Measurements from ENCODE around the gene PON3. TPM values are rescaled to one million over a fixed set of nuclear protein-coding genes. Genes with fewer than 3 reads are reported as not detected.

PON3 gene
- total and polyA plus RNA-seq, 2 experiments from 2014 or later, result 0.45 TPM; not detected in 1

DNA sequence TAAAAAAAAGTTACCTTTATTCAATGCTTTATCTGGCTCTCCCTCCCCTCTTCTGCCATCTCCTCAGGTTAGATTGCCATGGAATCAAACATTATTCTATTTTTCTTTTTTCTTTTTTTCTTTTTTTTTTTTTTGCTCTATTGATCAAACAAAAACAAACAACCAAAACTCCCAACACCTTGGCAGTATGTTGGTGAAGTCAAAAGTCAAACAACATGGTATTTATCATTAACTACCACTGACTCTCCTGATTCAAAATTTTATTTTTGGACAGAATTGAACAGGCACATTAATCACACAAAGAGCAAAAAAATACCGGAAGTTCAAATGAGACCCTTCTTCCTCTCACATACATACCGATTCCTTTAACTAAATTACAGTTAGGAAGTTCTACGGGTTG lies 78.2 kb downstream of the PON3 start:
- Histone ChIP-seq H3K9me3 (ENCODE audit: low read depth) (no peaks in the 10 kb centered on the region), H4K20me1 (ENCODE audit: insufficient read depth, poor library complexity, severe bottlenecking) (no peaks in the 10 kb centered on the region), H3K27me3 (no peaks in the 10 kb centered on the region), H3K79me2 (no peaks in the 10 kb centered on the region), H3K36me3 (replicated peaks; ENCODE audit: insufficient read depth, low read depth) (no peaks in the 10 kb centered on the region), H2AFZ (no peak overlapping the region), H3K4me1 (ENCODE audit: insufficient read depth) (peaks cover 5% of the 10 kb centered on the region), H3K4me3 (no peak overlapping the region), H3K27ac (no peak overlapping the region), H3K4me2 (no peak overlapping the region), H3K9me2 (replicated peaks; ENCODE audit: insufficient read depth) (no peaks in the 10 kb centered on the region)
- TF ChIP-seq EZH2phosphoT487 (IDR thresholded peaks at IDR 0.05; ENCODE audit: low read depth, severe bottlenecking, unreplicated experiment), result no peak
- TF ChIP-seq, protein P1, sequence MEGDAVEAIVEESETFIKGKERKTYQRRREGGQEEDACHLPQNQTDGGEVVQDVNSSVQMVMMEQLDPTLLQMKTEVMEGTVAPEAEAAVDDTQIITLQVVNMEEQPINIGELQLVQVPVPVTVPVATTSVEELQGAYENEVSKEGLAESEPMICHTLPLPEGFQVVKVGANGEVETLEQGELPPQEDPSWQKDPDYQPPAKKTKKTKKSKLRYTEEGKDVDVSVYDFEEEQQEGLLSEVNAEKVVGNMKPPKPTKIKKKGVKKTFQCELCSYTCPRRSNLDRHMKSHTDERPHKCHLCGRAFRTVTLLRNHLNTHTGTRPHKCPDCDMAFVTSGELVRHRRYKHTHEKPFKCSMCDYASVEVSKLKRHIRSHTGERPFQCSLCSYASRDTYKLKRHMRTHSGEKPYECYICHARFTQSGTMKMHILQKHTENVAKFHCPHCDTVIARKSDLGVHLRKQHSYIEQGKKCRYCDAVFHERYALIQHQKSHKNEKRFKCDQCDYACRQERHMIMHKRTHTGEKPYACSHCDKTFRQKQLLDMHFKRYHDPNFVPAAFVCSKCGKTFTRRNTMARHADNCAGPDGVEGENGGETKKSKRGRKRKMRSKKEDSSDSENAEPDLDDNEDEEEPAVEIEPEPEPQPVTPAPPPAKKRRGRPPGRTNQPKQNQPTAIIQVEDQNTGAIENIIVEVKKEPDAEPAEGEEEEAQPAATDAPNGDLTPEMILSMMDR (IDR thresholded peaks at IDR 0.05; ENCODE audit: poor library complexity), result no peak
- no peak for TF ChIP-seq EZH2 (IDR thresholded peaks at IDR 0.05; ENCODE audit: borderline replicate concordance)
- no peak for DNase-seq (ENCODE audit: low spot score)
- 95% methylated on average over 3 of the region's 3 CpGs for WGBS (ENCODE audit: low lambda C conversion rate, missing lambda C conversion rate)

DNA sequence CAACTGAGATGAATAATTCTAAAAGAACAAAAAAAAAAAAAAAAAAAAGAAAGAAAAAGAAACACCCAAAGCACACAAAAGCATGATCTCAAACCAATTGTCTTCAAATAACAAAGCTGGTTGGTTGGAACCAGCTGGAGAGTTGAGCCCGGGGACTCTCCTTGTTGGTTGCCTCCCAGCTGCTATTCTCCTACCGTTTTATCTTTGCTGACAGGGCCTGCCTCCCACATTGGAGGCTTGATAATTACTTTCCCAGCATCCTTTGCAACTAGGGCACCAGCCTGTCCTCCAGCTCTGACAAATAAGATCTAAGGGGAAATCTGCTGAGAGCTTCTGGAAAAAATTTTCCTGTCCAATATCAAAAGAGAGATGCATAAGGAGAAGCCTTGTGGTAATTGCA lies 78.6 kb downstream of the PON3 start:
- Histone ChIP-seq H3K4me1 (ENCODE audit: insufficient read depth) (peaks cover 5% of the 10 kb centered on the region), H3K27ac (no peak overlapping the region), H2AFZ (no peak overlapping the region), H3K36me3 (replicated peaks; ENCODE audit: insufficient read depth, low read depth) (no peaks in the 10 kb centered on the region), H3K79me2 (no peaks in the 10 kb centered on the region), H3K9me3 (ENCODE audit: low read depth) (no peaks in the 10 kb centered on the region), H3K4me2 (no peak overlapping the region), H4K20me1 (ENCODE audit: insufficient read depth, poor library complexity, severe bottlenecking) (no peaks in the 10 kb centered on the region), H3K4me3 (no peak overlapping the region), H3K27me3 (no peaks in the 10 kb centered on the region), H3K9me2 (replicated peaks; ENCODE audit: insufficient read depth) (no peaks in the 10 kb centered on the region)
- no peak for TF ChIP-seq EZH2 (IDR thresholded peaks at IDR 0.05; ENCODE audit: borderline replicate concordance)
- no peak for TF ChIP-seq EZH2phosphoT487 (IDR thresholded peaks at IDR 0.05; ENCODE audit: low read depth, severe bottlenecking, unreplicated experiment)
- TF ChIP-seq, protein P1 (IDR thresholded peaks at IDR 0.05; ENCODE audit: poor library complexity), result no peak
- no peak for DNase-seq (ENCODE audit: low spot score)
- WGBS (ENCODE audit: low lambda C conversion rate, missing lambda C conversion rate), result 67% methylated on average over 2 of the region's 2 CpGs

DNA sequence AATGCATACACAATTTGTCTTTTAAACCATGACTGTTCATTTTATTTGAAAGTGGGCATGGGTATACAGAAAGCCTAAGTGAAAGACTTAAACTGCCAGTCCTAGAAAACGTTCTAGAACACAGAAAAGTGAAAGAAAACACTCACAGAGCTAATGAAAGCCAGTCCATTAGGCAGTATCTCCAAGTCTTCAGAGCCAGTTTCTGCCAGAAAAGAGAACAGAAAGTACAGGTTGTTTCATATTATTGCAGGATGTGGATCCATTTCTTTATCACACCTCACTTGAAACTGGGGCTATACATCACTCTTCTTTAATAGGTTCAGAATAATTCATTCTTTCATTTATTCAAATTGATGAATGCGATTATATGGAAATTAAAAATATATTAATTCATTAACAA lies 79.6 kb downstream of the PON3 start:
- no peak overlapping the region for H3K4me3 ChIP-seq
- H3K9me2 ChIP-seq (replicated peaks; ENCODE audit: insufficient read depth), result no peaks in the 10 kb centered on the region
- H3K36me3 ChIP-seq (replicated peaks; ENCODE audit: insufficient read depth, low read depth), result no peaks in the 10 kb centered on the region
- no peaks in the 10 kb centered on the region for H3K9me3 ChIP-seq (ENCODE audit: low read depth)
- WGBS (ENCODE audit: low lambda C conversion rate, missing lambda C conversion rate), result 85% methylated on average over 2 of the region's 2 CpGs
- no peak for DNase-seq (ENCODE audit: low spot score)
- H3K79me2 ChIP-seq, result no peaks in the 10 kb centered on the region
- no peak overlapping the region for H3K4me2 ChIP-seq
- no peak overlapping the region for H2AFZ ChIP-seq
- no peaks in the 10 kb centered on the region for H4K20me1 ChIP-seq (ENCODE audit: insufficient read depth, poor library complexity, severe bottlenecking)
- no peak overlapping the region for H3K27ac ChIP-seq
- H3K27me3 ChIP-seq, result no peaks in the 10 kb centered on the region
- TF ChIP-seq, protein P1 (IDR thresholded peaks at IDR 0.05; ENCODE audit: poor library complexity), result no peak
- TF ChIP-seq EZH2phosphoT487 (IDR thresholded peaks at IDR 0.05; ENCODE audit: low read depth, severe bottlenecking, unreplicated experiment) (no peak), EZH2 (IDR thresholded peaks at IDR 0.05; ENCODE audit: borderline replicate concordance) (no peak)
- peaks cover 5% of the 10 kb centered on the region for H3K4me1 ChIP-seq (ENCODE audit: insufficient read depth)

DNA sequence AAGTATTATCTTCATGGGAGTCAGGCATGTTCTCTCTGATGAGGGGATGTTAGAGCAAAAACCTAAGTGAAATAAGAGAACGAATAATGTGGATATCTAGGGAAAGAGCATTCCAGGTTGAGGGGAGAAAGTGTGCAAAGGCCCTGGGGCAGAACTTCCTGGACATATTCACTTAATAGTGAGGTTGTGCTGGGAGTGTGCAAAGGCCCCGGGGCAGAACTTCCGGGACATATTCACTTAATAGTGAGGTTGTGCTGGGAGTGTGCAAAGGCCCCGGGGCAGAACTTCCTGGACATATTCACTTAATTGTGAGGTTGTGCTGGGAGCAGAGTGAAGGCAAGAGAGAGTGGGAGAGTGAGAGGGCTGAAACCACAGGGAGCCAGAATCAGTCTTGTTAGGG lies 83.6 kb downstream of the PON3 start:
- 96% methylated on average over 4 of the region's 4 CpGs for WGBS (ENCODE audit: low lambda C conversion rate, missing lambda C conversion rate)
- H2AFZ ChIP-seq, result no peak overlapping the region

More for the DNA sequence above, 83.6 kb downstream of the PON3 start:
- H3K79me2 ChIP-seq, result no peaks in the 10 kb centered on the region
- H3K27me3 ChIP-seq, result no peaks in the 10 kb centered on the region
- H3K9me2 ChIP-seq (replicated peaks; ENCODE audit: insufficient read depth), result no peaks in the 10 kb centered on the region
- peaks cover 7% of the 10 kb centered on the region for H3K4me1 ChIP-seq (ENCODE audit: insufficient read depth)
- no peaks in the 10 kb centered on the region for H3K36me3 ChIP-seq (replicated peaks; ENCODE audit: insufficient read depth, low read depth)
- no peak overlapping the region for H3K4me2 ChIP-seq
- no peak overlapping the region for H3K27ac ChIP-seq
- DNase-seq (ENCODE audit: low spot score), result no peak
- no peaks in the 10 kb centered on the region for H3K9me3 ChIP-seq (ENCODE audit: low read depth)
- no peaks in the 10 kb centered on the region for H4K20me1 ChIP-seq (ENCODE audit: insufficient read depth, poor library complexity, severe bottlenecking)
- H3K4me3 ChIP-seq, result no peak overlapping the region
- TF ChIP-seq, protein P1 (IDR thresholded peaks at IDR 0.05; ENCODE audit: poor library complexity), result no peak
- TF ChIP-seq EZH2 (IDR thresholded peaks at IDR 0.05; ENCODE audit: borderline replicate concordance) (no peak), EZH2phosphoT487 (IDR thresholded peaks at IDR 0.05; ENCODE audit: low read depth, severe bottlenecking, unreplicated experiment) (no peak)
